Ovary (tissue), 3 donors: Measurements from ENCODE around the gene SAC3D1.

Experiments used
- EP300 ChIP-seq: sonication (generic); formaldehyde crosslinking; IDR thresholded peaks from one replicate; pipeline ENCODE4 v1.6.1; 2017; ENCODE audit warnings: antibody characterized with exemption
- POLR2A ChIP-seq: fragments of 450-650 bp; IDR thresholded peaks from one replicate; pipeline ENCODE4 v1.6.1; 2017; ENCODE audit warnings: antibody characterized with exemption, mild to moderate bottlenecking, moderate library complexity
- TF ChIP-seq, protein P1 (sequence below), 3 donors: fragments of 450-650 bp in 2 of 3; fragments of 200-600 bp in 1 of 3; IDR thresholded peaks; one replicate each; pipeline versions ENCODE4 v1.5.1 to v1.8.0; 2016 to 2022; ENCODE audit warnings: antibody characterized with exemption in 3 of 3, mild to moderate bottlenecking in 1 of 3
- donor health status: DM: no; HTN: no; CAD: no.

GRCh38 chr11:65072631-65072966 lies 31.6 kb downstream of the SAC3D1 start:
- TF ChIP-seq POLR2A (no peak), EP300 (no peak)
- TF ChIP-seq, protein P1, sequence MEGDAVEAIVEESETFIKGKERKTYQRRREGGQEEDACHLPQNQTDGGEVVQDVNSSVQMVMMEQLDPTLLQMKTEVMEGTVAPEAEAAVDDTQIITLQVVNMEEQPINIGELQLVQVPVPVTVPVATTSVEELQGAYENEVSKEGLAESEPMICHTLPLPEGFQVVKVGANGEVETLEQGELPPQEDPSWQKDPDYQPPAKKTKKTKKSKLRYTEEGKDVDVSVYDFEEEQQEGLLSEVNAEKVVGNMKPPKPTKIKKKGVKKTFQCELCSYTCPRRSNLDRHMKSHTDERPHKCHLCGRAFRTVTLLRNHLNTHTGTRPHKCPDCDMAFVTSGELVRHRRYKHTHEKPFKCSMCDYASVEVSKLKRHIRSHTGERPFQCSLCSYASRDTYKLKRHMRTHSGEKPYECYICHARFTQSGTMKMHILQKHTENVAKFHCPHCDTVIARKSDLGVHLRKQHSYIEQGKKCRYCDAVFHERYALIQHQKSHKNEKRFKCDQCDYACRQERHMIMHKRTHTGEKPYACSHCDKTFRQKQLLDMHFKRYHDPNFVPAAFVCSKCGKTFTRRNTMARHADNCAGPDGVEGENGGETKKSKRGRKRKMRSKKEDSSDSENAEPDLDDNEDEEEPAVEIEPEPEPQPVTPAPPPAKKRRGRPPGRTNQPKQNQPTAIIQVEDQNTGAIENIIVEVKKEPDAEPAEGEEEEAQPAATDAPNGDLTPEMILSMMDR (IDR thresholded peaks at IDR 0.05): no peak
